HEK293 (cell line): ENCODE results near the gene CPTP.

ENCODE experiments used
- CTCF ChIA-PET: fragments of 350-600 bp; formaldehyde crosslinking; extraction: SDS; loops from one replicate; lab custom pipeline; 2021; ENCODE audit warnings: antibody characterized with exemption; lab: Yijun Ruan, JAX
- POLR2A ChIA-PET: fragments of 300-600 bp; formaldehyde crosslinking; extraction: SDS; loops from one replicate; lab custom pipeline; 2020; ENCODE audit warnings: antibody characterized with exemption, inconsistent platforms; lab: Yijun Ruan, JAX
- H3K27ac ChIP-seq: fragments of 200-500 bp; sonication (Bioruptor generic); 2 replicates; pipeline ENCODE4 v1.5.1; 2014; ENCODE audit warnings: low read depth, low read length, control low read depth, inconsistent platforms; ENCODE audit errors: extremely low read depth
- H3K36me3 ChIP-seq, 2 experiments: fragments of 200-500 bp in 1 of 2; sonication (Bioruptor generic) in 1 of 2; 1 replicate in 1 of 2; 2 replicates in 1 of 2; pipeline ENCODE4 v1.5.1; 2014 to 2017; ENCODE audit warnings: inconsistent platforms in 2 of 2, low read length in 2 of 2; ENCODE audit not compliant: control insufficient read depth in 2 of 2, insufficient read depth in 1 of 2
- H3K4me1 ChIP-seq: fragments of 200-500 bp; sonication (Bioruptor generic); 2 replicates; pipeline ENCODE4 v1.5.1; 2014; ENCODE audit warnings: mild to moderate bottlenecking, low read length, inconsistent platforms; ENCODE audit not compliant: control insufficient read depth, insufficient read depth
- H3K4me3 ChIP-seq: 2 replicates; pipeline ENCODE4 v1.5.1; 2011; ENCODE audit warnings: low read depth, mild to moderate bottlenecking, control low read depth, low read length, moderate library complexity
- H3K9me3 ChIP-seq: fragments of 200-500 bp; sonication (Bioruptor generic); 2 replicates; pipeline ENCODE4 v1.5.1; 2014; ENCODE audit warnings: low read depth, low read length, inconsistent platforms; ENCODE audit not compliant: control insufficient read depth, insufficient read depth
- BCL11A ChIP-seq: fragments of 450-650 bp; formaldehyde crosslinking; IDR thresholded peaks from 2 replicates; pipeline ENCODE4 v1.5.1; 2016; ENCODE audit warnings: low read depth, missing biosample characterization, missing genetic modification characterization
- BCL11B ChIP-seq: fragments of 450-650 bp; formaldehyde crosslinking; IDR thresholded peaks from 2 replicates; pipeline ENCODE4 v1.5.1; 2016; ENCODE audit warnings: low read depth, missing biosample characterization, missing genetic modification characterization
- GLIS1 ChIP-seq: fragments of 450-650 bp; formaldehyde crosslinking; IDR thresholded peaks from 2 replicates; pipeline ENCODE4 v1.5.1; 2016; ENCODE audit warnings: missing biosample characterization, missing genetic modification characterization
- PRDM2 ChIP-seq: fragments of 450-650 bp; formaldehyde crosslinking; IDR thresholded peaks from 2 replicates; pipeline ENCODE4 v1.5.1; 2016; ENCODE audit warnings: missing biosample characterization, missing genetic modification characterization, borderline replicate concordance
- SETDB1 ChIP-seq: IDR thresholded peaks from one replicate; pipeline ENCODE4 v1.6.1; 2017; ENCODE audit warnings: mild to moderate bottlenecking, low read length, moderate library complexity, mixed read lengths; ENCODE audit not compliant: insufficient read length
- TSHZ1 ChIP-seq: fragments of 450-650 bp; formaldehyde crosslinking; IDR thresholded peaks from 2 replicates; pipeline ENCODE4 v1.5.1; 2016; ENCODE audit warnings: missing biosample characterization, missing genetic modification characterization, borderline replicate concordance
- ZFP69B ChIP-seq: fragments of 450-650 bp; formaldehyde crosslinking; IDR thresholded peaks from 2 replicates; pipeline ENCODE4 v1.5.1; 2016; ENCODE audit warnings: missing biosample characterization, missing genetic modification characterization
- ZIC2 ChIP-seq: fragments of 450-650 bp; formaldehyde crosslinking; IDR thresholded peaks from 2 replicates; pipeline ENCODE4 v1.5.1; 2016; ENCODE audit warnings: missing biosample characterization, missing genetic modification characterization
- ZNF394 ChIP-seq: fragments of 450-650 bp; formaldehyde crosslinking; IDR thresholded peaks from 2 replicates; pipeline ENCODE4 v1.5.1; 2016; ENCODE audit warnings: missing biosample characterization, missing genetic modification characterization, mild to moderate bottlenecking, moderate library complexity, borderline replicate concordance
- ZNF423 ChIP-seq: fragments of 450-650 bp; formaldehyde crosslinking; IDR thresholded peaks from 2 replicates; pipeline ENCODE4 v1.5.1; 2016; ENCODE audit warnings: missing biosample characterization, missing genetic modification characterization
- ZNF501 ChIP-seq: fragments of 450-650 bp; formaldehyde crosslinking; IDR thresholded peaks from 2 replicates; pipeline ENCODE4 v1.5.1; 2016; ENCODE audit warnings: missing biosample characterization, missing genetic modification characterization
- ZNF776 ChIP-seq: fragments of 450-650 bp; formaldehyde crosslinking; IDR thresholded peaks from 2 replicates; pipeline ENCODE4 v1.5.0; 2017; ENCODE audit warnings: missing biosample characterization, missing genetic modification characterization, borderline replicate concordance
- TF ChIP-seq, protein P1 (sequence below): fragments of 450-650 bp; IDR thresholded peaks from 2 replicates; pipeline ENCODE4 v1.5.1; 2018; ENCODE audit warnings: missing biosample characterization, mild to moderate bottlenecking, missing genetic modification characterization
- TF ChIP-seq, protein P2 (sequence below): fragments of 450-650 bp; formaldehyde crosslinking; IDR thresholded peaks from 2 replicates; pipeline ENCODE4 v1.5.1; 2017; ENCODE audit warnings: missing biosample characterization, missing genetic modification characterization

CPTP gene

DNA sequence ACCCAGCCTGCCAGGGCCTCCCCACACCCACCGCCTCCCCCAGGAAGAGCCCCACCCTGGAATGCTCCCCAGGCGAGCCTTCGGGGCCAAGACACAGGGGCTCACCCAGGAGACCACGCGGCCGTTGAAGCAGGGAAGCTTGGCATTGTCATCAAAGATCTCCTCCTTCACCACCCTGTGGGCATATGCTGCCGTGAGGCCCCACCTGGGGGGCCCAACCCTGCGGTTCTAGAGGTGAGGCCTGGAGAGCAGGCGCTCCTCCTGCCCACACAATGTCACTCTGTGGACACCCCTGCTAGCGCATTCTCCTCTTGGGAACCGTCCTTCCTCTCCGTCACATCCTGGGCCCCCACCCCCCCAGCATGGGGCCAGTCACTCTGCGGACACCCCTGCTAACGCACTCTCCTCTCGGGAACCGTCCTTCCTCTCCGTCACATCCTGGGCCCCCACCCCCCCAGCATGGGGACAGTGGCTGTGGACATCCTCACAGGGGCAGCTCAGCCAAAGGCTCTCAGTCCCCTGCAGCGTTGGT, 18.0 kb downstream of the CPTP start:
- H3K27ac ChIP-seq = no peak overlapping the region
- no peak overlapping the region for H3K4me3 ChIP-seq
- POLR2A ChIA-PET = interaction anchor here (0.5 to 1.2 kb wide), 3 partner anchors 27 to 53 kb away, joined by 3 read pairs; no protein-coding TSS in a partner anchor
- H3K9me3 ChIP-seq = no peaks in the 10 kb centered on the region
- CTCF ChIA-PET = interaction anchor here (0.9 kb wide), 1 partner anchor 30 kb away, joined by 3 read pairs; no protein-coding TSS in a partner anchor
- H3K4me1 ChIP-seq = peaks cover 7% of the 10 kb centered on the region
- peaks cover 0 to 66% of the 10 kb centered on the region in 2 experiments; a peak in 2 of 3 replicates for H3K36me3 ChIP-seq
- TF ChIP-seq ZNF423 = no peak
- peak; percentile 59 for TF ChIP-seq ZIC2 (tag by site-specific recombination)
- TF ChIP-seq GLIS1 (tag by site-specific recombination) = peak; percentile 76

- POLR2A ChIA-PET = interaction anchor here (1.0 to 1.2 kb wide), 2 partner anchors 9 to 28 kb away, joined by 3 read pairs; no protein-coding TSS in a partner anchor
- Histone ChIP-seq H3K36me3 (peaks cover 0 to 57% of the 10 kb centered on the region in 2 experiments; a peak in 2 of 3 replicates), H3K4me1 (peaks cover 7% of the 10 kb centered on the region), H3K27ac (no peak overlapping the region), H3K9me3 (no peaks in the 10 kb centered on the region), H3K4me3 (no peak overlapping the region)
- TF ChIP-seq, protein P1, sequence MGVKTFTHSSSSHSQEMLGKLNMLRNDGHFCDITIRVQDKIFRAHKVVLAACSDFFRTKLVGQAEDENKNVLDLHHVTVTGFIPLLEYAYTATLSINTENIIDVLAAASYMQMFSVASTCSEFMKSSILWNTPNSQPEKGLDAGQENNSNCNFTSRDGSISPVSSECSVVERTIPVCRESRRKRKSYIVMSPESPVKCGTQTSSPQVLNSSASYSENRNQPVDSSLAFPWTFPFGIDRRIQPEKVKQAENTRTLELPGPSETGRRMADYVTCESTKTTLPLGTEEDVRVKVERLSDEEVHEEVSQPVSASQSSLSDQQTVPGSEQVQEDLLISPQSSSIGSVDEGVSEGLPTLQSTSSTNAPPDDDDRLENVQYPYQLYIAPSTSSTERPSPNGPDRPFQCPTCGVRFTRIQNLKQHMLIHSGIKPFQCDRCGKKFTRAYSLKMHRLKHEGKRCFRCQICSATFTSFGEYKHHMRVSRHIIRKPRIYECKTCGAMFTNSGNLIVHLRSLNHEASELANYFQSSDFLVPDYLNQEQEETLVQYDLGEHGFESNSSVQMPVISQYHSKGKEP = no peak
- TF ChIP-seq BCL11B (tag by site-specific recombination) = peak; percentile 73
- peak; percentile 47; the same call in 1 of the 2 replicates for TF ChIP-seq BCL11A (tag by site-specific recombination)
- CTCF ChIA-PET = interaction anchor here (0.6 kb wide), 2 partner anchors 63 to 231 kb away, joined by 3 to 4 read pairs; no protein-coding TSS in a partner anchor
Measured at GRCh38 chr1:1343811-1344421, 19.3 kb downstream of the CPTP start.

GRCh38 chr1:1344655-1345361, 20.2 kb downstream of the CPTP start:
- peaks cover 7% of the 10 kb centered on the region for H3K4me1 ChIP-seq
- CTCF ChIA-PET = interaction anchor here (0.6 to 1.0 kb wide), 6 partner anchors 18 to 257 kb away, joined by 3 to 5 read pairs (median 3); no protein-coding TSS in a partner anchor
- POLR2A ChIA-PET = interaction anchor here (1.0 kb wide), 1 partner anchor 10 kb away, joined by 3 read pairs; no protein-coding TSS in a partner anchor
- 0 out of 2 replicates have a peak overlapping the region, but pooled peaks have one; percentile 5 for H3K27ac ChIP-seq
- peaks cover 0 to 49% of the 10 kb centered on the region in 2 experiments; a peak in 2 of 3 replicates for H3K36me3 ChIP-seq
- no peaks in the 10 kb centered on the region for H3K9me3 ChIP-seq
- no peak overlapping the region for H3K4me3 ChIP-seq
- TF ChIP-seq PRDM2 (tag by site-specific recombination) = no peak
- TF ChIP-seq, protein P2, sequence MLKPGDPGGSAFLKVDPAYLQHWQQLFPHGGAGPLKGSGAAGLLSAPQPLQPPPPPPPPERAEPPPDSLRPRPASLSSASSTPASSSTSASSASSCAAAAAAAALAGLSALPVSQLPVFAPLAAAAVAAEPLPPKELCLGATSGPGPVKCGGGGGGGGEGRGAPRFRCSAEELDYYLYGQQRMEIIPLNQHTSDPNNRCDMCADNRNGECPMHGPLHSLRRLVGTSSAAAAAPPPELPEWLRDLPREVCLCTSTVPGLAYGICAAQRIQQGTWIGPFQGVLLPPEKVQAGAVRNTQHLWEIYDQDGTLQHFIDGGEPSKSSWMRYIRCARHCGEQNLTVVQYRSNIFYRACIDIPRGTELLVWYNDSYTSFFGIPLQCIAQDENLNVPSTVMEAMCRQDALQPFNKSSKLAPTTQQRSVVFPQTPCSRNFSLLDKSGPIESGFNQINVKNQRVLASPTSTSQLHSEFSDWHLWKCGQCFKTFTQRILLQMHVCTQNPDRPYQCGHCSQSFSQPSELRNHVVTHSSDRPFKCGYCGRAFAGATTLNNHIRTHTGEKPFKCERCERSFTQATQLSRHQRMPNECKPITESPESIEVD = no peak
- TF ChIP-seq ZNF501 (tag by site-specific recombination) = no peak
- no peak for TF ChIP-seq ZNF776 (tag by site-specific recombination)
- peak; percentile 97 for TF ChIP-seq ZFP69B (tag by site-specific recombination)
- TF ChIP-seq SETDB1 = no peak
- no peak for TF ChIP-seq TSHZ1
- no peak; the same call in 1 of the 2 replicates for TF ChIP-seq ZNF394 (tag by site-specific recombination)
